A673 (cell line): ENCODE data around the gene PRKCA. TPM values are rescaled to one million over a fixed set of nuclear protein-coding genes. Genes with fewer than 3 reads are reported as not detected.

ENCODE experiments used
- BruUV-seq: library from RNA; stranded (reverse); fragments of 400-500 nt; replicated peaks from 2 replicates; lab custom pipeline; 2021; lab: Mats Ljungman, UMichigan
- CTCF ChIA-PET: fragments of 300-600 bp; sonication (Branson Sonifier 250); formaldehyde crosslinking; loops from one replicate; lab custom pipeline; 2022; ENCODE audit warnings: antibody characterized with exemption; lab: Charles Lee
- POLR2A ChIA-PET: fragments of 300-600 bp; sonication (Branson Sonifier 250); formaldehyde crosslinking; loops from one replicate; lab custom pipeline; 2022; ENCODE audit warnings: antibody characterized with exemption; ENCODE audit not compliant: low non-redundant PET; lab: Charles Lee
- DNase-seq: peaks from one replicate; pipeline ENCODE4 v3.0.0-alpha.2; 2015; ENCODE audit warnings: low spot score
- H3K27ac ChIP-seq: fragments of 200-600 bp; sonication (generic); 2 replicates; pipeline ENCODE4 v1.5.1; 2016; ENCODE audit warnings: mixed run types, low read depth, mild to moderate bottlenecking, mixed read lengths, antibody characterized with exemption, low read length; ENCODE audit not compliant: poor library complexity, severe bottlenecking
- H3K27me3 ChIP-seq: fragments of 200-600 bp; sonication (generic); replicated peaks from 2 replicates; pipeline ENCODE4 v1.6.1; 2017; ENCODE audit warnings: mixed run types, low read depth, mild to moderate bottlenecking, mixed read lengths, antibody characterized with exemption, low read length; ENCODE audit not compliant: insufficient read depth, poor library complexity
- H3K36me3 ChIP-seq: fragments of 200-600 bp; sonication (generic); 2 replicates; pipeline ENCODE4 v1.6.1; 2016; ENCODE audit warnings: mixed run types, mild to moderate bottlenecking, mixed read lengths, antibody characterized with exemption, low read length; ENCODE audit not compliant: insufficient read depth, poor library complexity, severe bottlenecking
- H3K4me1 ChIP-seq: fragments of 200-600 bp; sonication (generic); 2 replicates; pipeline ENCODE4 v1.6.1; 2017; ENCODE audit warnings: mixed run types, mild to moderate bottlenecking, mixed read lengths, antibody characterized with exemption, low read length; ENCODE audit not compliant: insufficient read depth, poor library complexity, severe bottlenecking
- H3K4me3 ChIP-seq: fragments of 200-600 bp; sonication (generic); 2 replicates; pipeline ENCODE4 v1.5.1; 2016; ENCODE audit warnings: low read depth, mixed run types, mild to moderate bottlenecking, mixed read lengths, low read length; ENCODE audit not compliant: poor library complexity, severe bottlenecking
- H3K9me3 ChIP-seq: fragments of 200-600 bp; sonication (generic); 2 replicates; pipeline ENCODE4 v1.6.1; 2016; ENCODE audit warnings: mixed run types, low read depth, mild to moderate bottlenecking, mixed read lengths, antibody characterized with exemption, low read length; ENCODE audit not compliant: poor library complexity, severe bottlenecking
- CTCF ChIP-seq: fragments of 300-800, 200-600 bp; sonication (generic); conservative IDR thresholded peaks from 2 replicates; pipeline ENCODE4 v1.5.1; 2017; ENCODE audit warnings: low read depth, mild to moderate bottlenecking, antibody characterized with exemption, low read length, moderate library complexity, mixed read lengths
- EZH2 ChIP-seq: fragments of 200-600 bp; sonication (generic); IDR thresholded peaks from 2 replicates; pipeline ENCODE4 v1.6.1; 2017; ENCODE audit warnings: borderline replicate concordance, low read depth, mild to moderate bottlenecking, mixed read lengths, antibody characterized with exemption, low read length; ENCODE audit not compliant: poor library complexity, severe bottlenecking
- intact Hi-C: fragments of 100-400 bp; cut with micrococcal nuclease; formaldehyde crosslinking; loops from one replicate; pipeline ENCODE4 v1.10.0; 2022; ENCODE audit not compliant: unreplicated experiment
- total RNA-seq: library from RNA; stranded (reverse); gene quantifications from 2 replicates; pipeline ENCODE4 v1.2.3, GENCODE V29; 2021

Gene PRKCA
- total RNA-seq, 1 experiment from 2014 or later = 16.3 TPM

- CTCF ChIA-PET = no interaction called here
- no peaks in the 10 kb centered on the region for H3K9me3 ChIP-seq
- POLR2A ChIA-PET = no interaction called here
- TF ChIP-seq CTCF = no peak
- no peak for TF ChIP-seq EZH2
- H3K27ac ChIP-seq = no peak overlapping the region
- H3K4me3 ChIP-seq = no peak overlapping the region
- intact Hi-C loops = no loop called here
- no peaks in the 10 kb centered on the region for H3K27me3 ChIP-seq
- DNase-seq = no peak
- no TSS peak for BruUV-seq
- H3K36me3 ChIP-seq = no peaks in the 10 kb centered on the region
- H3K4me1 ChIP-seq = peaks cover 10% of the 10 kb centered on the region
Measured at GRCh38 chr17:66511135-66511534, 208.7 kb downstream of the PRKCA start.

GRCh38 chr17:66514227-66514806 is 211.9 kb downstream of the PRKCA start:
- Histone ChIP-seq H3K36me3 (no peaks in the 10 kb centered on the region), H3K27ac (no peak overlapping the region), H3K9me3 (no peaks in the 10 kb centered on the region), H3K27me3 (no peaks in the 10 kb centered on the region), H3K4me1 (no peaks in the 10 kb centered on the region), H3K4me3 (no peak overlapping the region)
- BruUV-seq = no TSS peak
- intact Hi-C loops = no loop called here
- POLR2A ChIA-PET = no interaction called here
- CTCF ChIA-PET = no interaction called here
- TF ChIP-seq CTCF (no peak), EZH2 (no peak)
- DNase-seq = no peak

GRCh38 chr17:66515974-66516373 is 213.6 kb downstream of the PRKCA start:
- TF ChIP-seq EZH2 = no peak
- TF ChIP-seq CTCF = no peak
- Histone ChIP-seq H3K27me3 (no peaks in the 10 kb centered on the region), H3K36me3 (no peaks in the 10 kb centered on the region), H3K4me1 (no peaks in the 10 kb centered on the region), H3K4me3 (no peak overlapping the region), H3K9me3 (no peaks in the 10 kb centered on the region), H3K27ac (no peak overlapping the region)
- CTCF ChIA-PET = no interaction called here
- no TSS peak for BruUV-seq
- DNase-seq = no peak
- POLR2A ChIA-PET = no interaction called here
- intact Hi-C loops = no loop called here
